Measurements from ENCODE around the gene TSPEAR. TPM values are rescaled to one million over a fixed set of nuclear protein-coding genes. Genes with fewer than 3 reads are reported as not detected.

The TSPEAR gene
- total RNA-seq, 2 experiments from 2014 or later, result not detected

DNA sequence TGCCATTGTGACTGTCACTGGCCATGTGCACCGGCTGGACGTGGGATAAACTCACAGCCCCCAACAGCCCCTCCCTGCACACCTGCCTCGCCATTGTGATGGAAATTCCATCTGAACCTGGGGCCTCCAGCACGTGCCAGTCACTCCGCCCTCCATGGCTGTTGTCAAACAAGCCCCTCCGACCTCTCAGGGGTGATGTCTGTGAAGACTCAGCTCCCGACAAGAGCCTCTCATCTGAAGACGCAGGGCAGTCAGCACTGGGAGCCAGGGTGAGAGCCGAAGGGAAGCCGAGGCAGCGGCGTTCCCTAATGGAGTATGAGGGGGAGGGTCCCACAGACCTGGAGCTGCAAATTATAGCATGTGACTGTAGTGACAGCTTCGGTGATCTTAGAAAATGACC is 158.7 kb downstream of the TSPEAR start:
- Histone ChIP-seq H3K9me2 (ENCODE audit: insufficient read depth, low read length) (no peaks in the 10 kb centered on the region), H3K36me3 (ENCODE audit: insufficient read depth, low read length) (no peaks in the 10 kb centered on the region), H3K4me3 (ENCODE audit: low read depth, low read length, poor library complexity, severe bottlenecking) (no peak overlapping the region), H3K27ac (ENCODE audit: low read depth, low read length, poor library complexity, severe bottlenecking) (no peak overlapping the region), H3K79me2 (ENCODE audit: insufficient read depth, low read depth, low read length) (no peaks in the 10 kb centered on the region), H2AFZ (ENCODE audit: low read length) (no peak overlapping the region), H4K20me1 (ENCODE audit: insufficient read depth, low read length) (no peaks in the 10 kb centered on the region), H3K4me2 (ENCODE audit: low read length) (no peak overlapping the region), H3K9me3 (ENCODE audit: low read length) (no peaks in the 10 kb centered on the region), H3K4me1 (ENCODE audit: insufficient read depth, low read length, poor library complexity, severe bottlenecking) (peaks cover 2% of the 10 kb centered on the region)
- BruUV-seq (replicated peaks), result no TSS peak
- ChIA-PET CTCF (ENCODE audit: unreplicated experiment) (no interaction called here), POLR2A (interaction anchor here (0.5 kb wide), 1 partner anchor 46 kb away, joined by 4 read pairs; no protein-coding TSS in a partner anchor)
- no peak for TF ChIP-seq EZH2phosphoT487 (IDR thresholded peaks at IDR 0.05; ENCODE audit: borderline replicate concordance, low read depth, low read length)
- TF ChIP-seq, protein P1, sequence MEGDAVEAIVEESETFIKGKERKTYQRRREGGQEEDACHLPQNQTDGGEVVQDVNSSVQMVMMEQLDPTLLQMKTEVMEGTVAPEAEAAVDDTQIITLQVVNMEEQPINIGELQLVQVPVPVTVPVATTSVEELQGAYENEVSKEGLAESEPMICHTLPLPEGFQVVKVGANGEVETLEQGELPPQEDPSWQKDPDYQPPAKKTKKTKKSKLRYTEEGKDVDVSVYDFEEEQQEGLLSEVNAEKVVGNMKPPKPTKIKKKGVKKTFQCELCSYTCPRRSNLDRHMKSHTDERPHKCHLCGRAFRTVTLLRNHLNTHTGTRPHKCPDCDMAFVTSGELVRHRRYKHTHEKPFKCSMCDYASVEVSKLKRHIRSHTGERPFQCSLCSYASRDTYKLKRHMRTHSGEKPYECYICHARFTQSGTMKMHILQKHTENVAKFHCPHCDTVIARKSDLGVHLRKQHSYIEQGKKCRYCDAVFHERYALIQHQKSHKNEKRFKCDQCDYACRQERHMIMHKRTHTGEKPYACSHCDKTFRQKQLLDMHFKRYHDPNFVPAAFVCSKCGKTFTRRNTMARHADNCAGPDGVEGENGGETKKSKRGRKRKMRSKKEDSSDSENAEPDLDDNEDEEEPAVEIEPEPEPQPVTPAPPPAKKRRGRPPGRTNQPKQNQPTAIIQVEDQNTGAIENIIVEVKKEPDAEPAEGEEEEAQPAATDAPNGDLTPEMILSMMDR (conservative IDR thresholded peaks at IDR 0.05; ENCODE audit: low read length), result no peak
- intact Hi-C loops (cut with micrococcal nuclease; ENCODE audit: unreplicated experiment), result no loop called here
- no peak for DNase-seq (ENCODE audit: low spot score)

DNA sequence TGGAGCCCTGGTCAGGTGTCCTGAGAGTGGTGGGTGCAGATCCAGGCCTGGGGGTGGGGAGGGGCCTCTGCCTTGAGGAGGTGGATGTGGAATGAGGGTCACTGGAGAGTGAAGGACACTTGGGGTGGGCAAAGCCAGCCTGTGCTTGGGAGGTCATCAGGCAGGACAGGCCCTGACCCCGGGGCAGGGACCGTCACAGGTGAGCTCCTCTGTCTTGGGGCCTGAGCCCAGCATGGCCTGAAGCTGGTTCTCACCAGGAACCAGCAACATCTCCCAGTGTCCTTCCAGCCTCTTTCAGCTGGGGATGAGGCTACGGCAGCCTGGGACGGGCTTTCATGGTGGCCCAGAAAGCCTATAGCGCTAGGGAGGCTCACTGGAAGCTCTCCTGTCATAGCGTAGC is 159.2 kb downstream of the TSPEAR start:
- H3K27ac ChIP-seq (ENCODE audit: low read depth, low read length, poor library complexity, severe bottlenecking), result no peak overlapping the region
- no TSS peak for BruUV-seq (replicated peaks)
- H3K9me2 ChIP-seq (ENCODE audit: insufficient read depth, low read length), result no peaks in the 10 kb centered on the region
- H2AFZ ChIP-seq (ENCODE audit: low read length), result no peak overlapping the region
- ChIA-PET POLR2A (interaction anchor here (0.5 kb wide), 1 partner anchor 47 kb away, joined by 4 read pairs; no protein-coding TSS in a partner anchor), CTCF (ENCODE audit: unreplicated experiment) (no interaction called here)
- no peaks in the 10 kb centered on the region for H4K20me1 ChIP-seq (ENCODE audit: insufficient read depth, low read length)
- no peak overlapping the region for H3K4me3 ChIP-seq (ENCODE audit: low read depth, low read length, poor library complexity, severe bottlenecking)
- TF ChIP-seq, protein P1 (conservative IDR thresholded peaks at IDR 0.05; ENCODE audit: low read length), result no peak
- no peak for TF ChIP-seq EZH2phosphoT487 (IDR thresholded peaks at IDR 0.05; ENCODE audit: borderline replicate concordance, low read depth, low read length)
- no peaks in the 10 kb centered on the region for H3K36me3 ChIP-seq (ENCODE audit: insufficient read depth, low read length)
- H3K4me2 ChIP-seq (ENCODE audit: low read length), result no peak overlapping the region
- H3K79me2 ChIP-seq (ENCODE audit: insufficient read depth, low read depth, low read length), result no peaks in the 10 kb centered on the region
- H3K4me1 ChIP-seq (ENCODE audit: insufficient read depth, low read length, poor library complexity, severe bottlenecking), result peaks cover 7% of the 10 kb centered on the region
- intact Hi-C loops (cut with micrococcal nuclease; ENCODE audit: unreplicated experiment), result no loop called here
- no peak for DNase-seq (ENCODE audit: low spot score)
- peaks cover 3% of the 10 kb centered on the region for H3K9me3 ChIP-seq (ENCODE audit: low read length)

DNA sequence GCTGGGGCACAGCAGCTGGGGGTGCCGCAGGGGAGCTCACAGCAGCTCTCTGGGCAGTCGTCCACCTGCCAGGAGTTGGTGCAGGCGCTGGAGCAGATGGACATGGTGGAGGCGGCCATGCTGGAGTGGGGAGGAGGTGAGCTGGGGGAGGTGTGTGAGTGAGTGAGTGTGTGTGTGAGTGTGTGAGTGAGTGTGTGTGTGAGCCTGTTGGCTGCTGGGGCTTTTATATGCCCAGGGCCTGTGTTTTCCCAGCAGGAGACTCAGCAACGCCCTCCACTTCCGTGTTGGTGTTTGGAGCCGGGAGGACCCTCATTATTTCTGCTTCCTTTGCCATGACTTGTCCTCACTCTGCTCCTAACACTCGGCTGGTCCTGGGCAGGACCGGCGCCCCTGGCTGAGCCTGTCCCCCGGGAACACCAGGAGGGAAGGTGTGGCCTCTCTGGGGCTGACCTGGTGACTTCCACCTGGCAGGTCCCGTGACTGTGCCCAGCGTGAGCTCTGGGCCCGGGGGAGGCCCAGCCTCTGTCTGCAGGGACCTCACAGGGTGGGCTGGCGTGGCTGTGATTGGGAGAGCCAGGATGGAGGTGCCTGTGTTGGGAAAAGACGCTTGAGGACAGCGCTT is 159.9 kb downstream of the TSPEAR start, which contains the start of gene KRTAP10-2:
Gene KRTAP10-2 (minus strand): TSS at position 166 of the 622 bp plus-strand sequence. CDS start 47 bp downstream, at position 119.
- no TSS peak for BruUV-seq (replicated peaks)
- no peaks in the 10 kb centered on the region for H3K9me2 ChIP-seq (ENCODE audit: insufficient read depth, low read length)
- H3K4me1 ChIP-seq (ENCODE audit: insufficient read depth, low read length, poor library complexity, severe bottlenecking), result peaks cover 7% of the 10 kb centered on the region
- intact Hi-C loops (cut with micrococcal nuclease; ENCODE audit: unreplicated experiment), result no loop called here
- TF ChIP-seq, protein P1 (conservative IDR thresholded peaks at IDR 0.05; ENCODE audit: low read length), result no peak
- TF ChIP-seq EZH2phosphoT487 (IDR thresholded peaks at IDR 0.05; ENCODE audit: borderline replicate concordance, low read depth, low read length), result no peak
- POLR2A ChIA-PET, result no interaction called here
- no peaks in the 10 kb centered on the region for H3K79me2 ChIP-seq (ENCODE audit: insufficient read depth, low read depth, low read length)
- CTCF ChIA-PET (ENCODE audit: unreplicated experiment), result no interaction called here
- no peak within 1 kb of the TSS for H3K27ac ChIP-seq (ENCODE audit: low read depth, low read length, poor library complexity, severe bottlenecking)
- no peaks in the 10 kb centered on the region for H4K20me1 ChIP-seq (ENCODE audit: insufficient read depth, low read length)
- no peak within 1 kb of the TSS for H2AFZ ChIP-seq (ENCODE audit: low read length)
- H3K4me3 ChIP-seq (ENCODE audit: low read depth, low read length, poor library complexity, severe bottlenecking), result no peak within 1 kb of the TSS
- no peak within 1 kb of the TSS for H3K4me2 ChIP-seq (ENCODE audit: low read length)
- no peak for DNase-seq (ENCODE audit: low spot score)
- H3K36me3 ChIP-seq (ENCODE audit: insufficient read depth, low read length), result no peaks in the 10 kb centered on the region
- H3K9me3 ChIP-seq (ENCODE audit: low read length), result peaks cover 10% of the 10 kb centered on the region

Measured in OCI-LY7 (cell line).